GM23338 (cell line): ENCODE data around the gene RNF217. TPM values are rescaled to one million over a fixed set of nuclear protein-coding genes. Genes with fewer than 3 reads are reported as not detected.

ENCODE experiments used
- ATAC-seq: fragments of 200-7000 bp; cut with Tn5 transposase; 3 replicates; pipeline ENCODE4 v1.9.1; 2020
- DNase-seq: peaks from one replicate; pipeline ENCODE4 v3.0.0-alpha.2; 2015; ENCODE audit warnings: low spot score
- H2AFZ ChIP-seq: fragments of 200-600 bp; sonication (generic); 2 replicates; pipeline ENCODE4 v1.8.0; 2016; ENCODE audit warnings: antibody characterized with exemption, mild to moderate bottlenecking, moderate library complexity
- H3F3A ChIP-seq: fragments of 200-600 bp; sonication (generic); replicated peaks from 2 replicates; pipeline ENCODE4 v1.8.0; 2017; ENCODE audit warnings: antibody characterized with exemption, mixed run types, low read depth
- H3K27ac ChIP-seq: fragments of 200-600 bp; sonication (generic); 2 replicates; pipeline ENCODE4 v1.6.1; 2016; ENCODE audit warnings: low read depth
- H3K27me3 ChIP-seq: fragments of 200-600 bp; sonication (generic); 2 replicates; pipeline ENCODE4 v1.8.0; 2016; ENCODE audit warnings: mild to moderate bottlenecking, mixed run types, moderate library complexity; ENCODE audit not compliant: insufficient read depth
- H3K36me3 ChIP-seq: fragments of 200-600 bp; sonication (generic); 2 replicates; pipeline ENCODE4 v1.8.0; 2016; ENCODE audit warnings: mild to moderate bottlenecking; ENCODE audit not compliant: insufficient read depth
- H3K4me1 ChIP-seq: fragments of 200-600 bp; sonication (generic); 2 replicates; pipeline ENCODE4 v1.8.0; 2016; ENCODE audit warnings: mild to moderate bottlenecking, moderate library complexity; ENCODE audit not compliant: insufficient read depth
- H3K4me2 ChIP-seq: fragments of 200-600 bp; sonication (generic); 2 replicates; pipeline ENCODE4 v1.7.1; 2017; ENCODE audit warnings: mixed run types
- H3K4me3 ChIP-seq: fragments of 200-600 bp; sonication (generic); 2 replicates; pipeline ENCODE4 v1.6.1; 2016; ENCODE audit warnings: mixed run types
- H3K79me2 ChIP-seq: fragments of 200-600 bp; sonication (generic); replicated peaks from 2 replicates; pipeline ENCODE4 v1.8.0; 2017; ENCODE audit warnings: mild to moderate bottlenecking; ENCODE audit not compliant: insufficient read depth
- H3K9me2 ChIP-seq: fragments of 200-600 bp; sonication (generic); 2 replicates; pipeline ENCODE4 v1.8.0; 2017; ENCODE audit not compliant: insufficient read depth
- H4K20me1 ChIP-seq: fragments of 200-600 bp; sonication (generic); replicated peaks from 2 replicates; pipeline ENCODE4 v1.8.0; 2017; ENCODE audit warnings: mild to moderate bottlenecking; ENCODE audit not compliant: insufficient read depth
- H3K27ac Mint-ChIP-seq: 2 replicates; pipeline ENCODE4 v1.8.0; 2020; ENCODE audit warnings: inconsistent platforms, mild to moderate bottlenecking, moderate library complexity, mixed read lengths
- H3K27me3 Mint-ChIP-seq: 3 replicates; pipeline ENCODE4 v1.8.0; 2022; ENCODE audit warnings: low read depth, mild to moderate bottlenecking, moderate library complexity, mixed read lengths, inconsistent platforms; ENCODE audit not compliant: insufficient read depth, poor library complexity
- H3K36me3 Mint-ChIP-seq: 3 replicates; pipeline ENCODE4 v1.8.0; 2021; ENCODE audit warnings: low read depth, mild to moderate bottlenecking, inconsistent platforms, moderate library complexity, mixed read lengths
- H3K4me1 Mint-ChIP-seq: 3 replicates; pipeline ENCODE4 v1.8.0; 2020; ENCODE audit warnings: mild to moderate bottlenecking, inconsistent platforms, mixed read lengths
- H3K4me3 Mint-ChIP-seq: 3 replicates; pipeline ENCODE4 v1.8.0; 2021; ENCODE audit warnings: moderate library complexity, mild to moderate bottlenecking, inconsistent platforms, mixed read lengths
- H3K9me3 Mint-ChIP-seq: 3 replicates; pipeline ENCODE4 v1.8.0; 2020; ENCODE audit warnings: moderate library complexity, mild to moderate bottlenecking, inconsistent platforms, mixed read lengths
- CTCF ChIP-seq, 2 experiments: fragments of 200-600 bp in 1 of 2; sonication (generic) in 1 of 2; conservative IDR thresholded peaks; 2 replicates each; pipeline versions ENCODE4 v1.5.1 to v1.6.1; 2016 to 2017; ENCODE audit warnings: antibody characterized with exemption in 2 of 2, low read depth in 2 of 2, mild to moderate bottlenecking in 2 of 2, moderate library complexity in 1 of 2
- ETS1 ChIP-seq: IDR thresholded peaks from 2 replicates; pipeline ENCODE4 v1.6.1; 2016; ENCODE audit warnings: antibody characterized with exemption
- EZH2phosphoT487 ChIP-seq: fragments of 200-600 bp; sonication (generic); IDR thresholded peaks from one replicate; pipeline ENCODE4 v1.8.1; 2018; ENCODE audit warnings: antibody characterized with exemption; ENCODE audit not compliant: unreplicated experiment
- JUNB ChIP-seq: IDR thresholded peaks from one replicate; pipeline ENCODE4 v1.6.1; 2016; ENCODE audit warnings: antibody characterized with exemption; ENCODE audit not compliant: unreplicated experiment
- NANOG ChIP-seq: IDR thresholded peaks from 2 replicates; pipeline ENCODE4 v1.6.1; 2016; ENCODE audit warnings: antibody characterized with exemption, borderline replicate concordance
- POLR2AphosphoS5 ChIP-seq: IDR thresholded peaks from 2 replicates; pipeline ENCODE4 v1.6.1; 2016; ENCODE audit warnings: antibody characterized with exemption, low read depth
- STAT1 ChIP-seq: IDR thresholded peaks from one replicate; pipeline ENCODE4 v1.6.1; 2016; ENCODE audit warnings: antibody characterized with exemption; ENCODE audit not compliant: unreplicated experiment
- ZNF114 ChIP-seq: fragments of 250-450 bp; sonication (Bioruptor Pico); IDR thresholded peaks from 2 replicates; pipeline ENCODE4 v1.5.0; 2020; ENCODE audit warnings: mild to moderate bottlenecking, moderate library complexity
- polyA plus RNA-seq: library from polyadenylated mRNA; unstranded; fragments of >200 nt; fragmentation: Nextera tagmentation; extraction: Ambion mirVana; gene quantifications from 2 replicates; pipeline ENCODE4 v1.2.1, GENCODE V29; 2016
- total RNA-seq: library from RNA; depleted of rRNA; stranded (reverse); fragments of >200 nt; shearing (Covaris generic); gene quantifications from 2 replicates; pipeline ENCODE4 v1.2.3, GENCODE V29; 2014

The RNF217 gene
- total and polyA plus RNA-seq, 2 experiments from 2014 or later: 1.7 to 6.2 TPM

DNA sequence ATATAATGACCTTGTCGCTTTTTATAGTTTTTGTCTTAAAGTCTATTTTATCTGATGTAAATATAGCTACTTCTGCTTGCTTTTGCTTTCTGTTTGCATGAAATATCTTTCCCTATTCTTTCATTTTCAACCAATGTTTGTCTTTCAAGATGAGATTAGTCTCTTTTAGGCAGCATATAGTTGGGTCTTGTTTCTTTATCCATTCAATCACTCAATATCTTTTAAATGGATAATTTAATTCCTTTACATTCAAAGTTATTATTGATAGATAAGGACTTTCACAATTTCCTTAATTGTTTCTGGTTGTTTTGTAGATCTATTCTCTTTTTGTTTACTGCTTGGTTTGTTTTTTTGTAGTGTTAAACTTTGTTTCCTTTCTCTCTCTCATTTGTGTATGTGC, 147.8 kb downstream of the RNF217 start:
- no peaks in the 10 kb centered on the region; the same call in 1 of the 2 replicates for H3K36me3 ChIP-seq
- H3F3A ChIP-seq: no peaks in the 10 kb centered on the region
- Mint-ChIP-seq H3K27me3 (no peaks in the 10 kb centered on the region), H3K4me1 (no peaks in the 10 kb centered on the region; the same call in 1 of the 3 replicates), H3K27ac (no peak overlapping the region), H3K4me3 (no peak overlapping the region), H3K36me3 (peaks cover 22% of the 10 kb centered on the region), H3K9me3 (peaks cover 34% of the 10 kb centered on the region)
- no peaks in the 10 kb centered on the region for H3K9me2 ChIP-seq
- no peak for ATAC-seq
- H3K4me3 ChIP-seq: no peak overlapping the region
- TF ChIP-seq NANOG (no peak), STAT1 (no peak), EZH2phosphoT487 (no peak), JUNB (no peak), POLR2AphosphoS5 (no peak), ZNF114 (no peak), ETS1 (no peak)
- H3K27ac ChIP-seq: no peak overlapping the region
- no peaks in the 10 kb centered on the region for H3K4me1 ChIP-seq
- no peak overlapping the region for H3K4me2 ChIP-seq
- H3K79me2 ChIP-seq: no peaks in the 10 kb centered on the region
- no peaks in the 10 kb centered on the region for H3K27me3 ChIP-seq
- no peak for DNase-seq
- no peak overlapping the region for H2AFZ ChIP-seq
- H4K20me1 ChIP-seq: no peaks in the 10 kb centered on the region

- no peaks in the 10 kb centered on the region for H3K9me2 ChIP-seq
- H3K4me1 Mint-ChIP-seq: no peaks in the 10 kb centered on the region; the same call in 2 of the 3 replicates
- no peak overlapping the region for H3K27ac ChIP-seq
- TF ChIP-seq ETS1: no peak
- H3K36me3 ChIP-seq: no peaks in the 10 kb centered on the region; the same call in 1 of the 2 replicates
- no peak overlapping the region for H3K4me3 Mint-ChIP-seq
- H3K4me3 ChIP-seq: no peak overlapping the region
- H3K9me3 Mint-ChIP-seq: peaks cover 34% of the 10 kb centered on the region
- H3K27me3 ChIP-seq: no peaks in the 10 kb centered on the region
- no peaks in the 10 kb centered on the region for H4K20me1 ChIP-seq
- H3K27ac Mint-ChIP-seq: no peak overlapping the region
- H3K36me3 Mint-ChIP-seq: peaks cover 22% of the 10 kb centered on the region
- no peak overlapping the region for H3K4me2 ChIP-seq
- H2AFZ ChIP-seq: no peak overlapping the region
- no peaks in the 10 kb centered on the region for H3K4me1 ChIP-seq
- no peaks in the 10 kb centered on the region for H3F3A ChIP-seq
- ATAC-seq: no peak
- H3K79me2 ChIP-seq: no peaks in the 10 kb centered on the region
- H3K27me3 Mint-ChIP-seq: no peaks in the 10 kb centered on the region
- no peak for DNase-seq
These were observed 149.2 kb downstream of the RNF217 start for GRCh38 chr6:125111219-125111983.

DNA sequence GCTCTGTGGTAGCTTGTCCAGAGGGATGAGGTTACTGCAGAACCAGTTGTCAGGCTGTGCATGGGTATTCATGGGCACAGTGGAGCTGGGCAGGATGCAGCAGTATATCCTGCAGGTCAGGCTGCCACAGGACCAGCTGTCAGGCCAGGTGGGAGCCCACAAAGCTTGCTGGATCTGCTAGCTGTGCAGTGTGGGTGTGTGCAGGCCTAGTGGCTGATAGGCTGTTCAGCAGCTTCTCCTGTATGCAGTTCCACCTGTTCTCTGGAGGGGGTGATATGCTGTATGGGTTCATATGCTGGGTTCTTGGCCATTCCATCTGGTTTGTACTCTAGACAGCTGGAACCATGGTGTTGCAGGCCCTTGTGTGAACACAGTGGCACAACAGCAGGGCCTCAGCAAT, 150.7 kb downstream of the RNF217 start:
- Mint-ChIP-seq H3K4me3 (no peak overlapping the region), H3K27ac (no peak overlapping the region), H3K4me1 (no peaks in the 10 kb centered on the region; the same call in 2 of the 3 replicates), H3K27me3 (no peaks in the 10 kb centered on the region), H3K9me3 (peaks cover 34% of the 10 kb centered on the region), H3K36me3 (peaks cover 22% of the 10 kb centered on the region)
- Histone ChIP-seq H3K4me2 (no peak overlapping the region), H3K36me3 (no peaks in the 10 kb centered on the region; the same call in 1 of the 2 replicates), H2AFZ (no peak overlapping the region), H4K20me1 (no peaks in the 10 kb centered on the region), H3K4me1 (no peaks in the 10 kb centered on the region), H3K9me2 (no peaks in the 10 kb centered on the region), H3K79me2 (no peaks in the 10 kb centered on the region), H3F3A (no peaks in the 10 kb centered on the region), H3K4me3 (no peak overlapping the region), H3K27ac (no peak overlapping the region), H3K27me3 (no peaks in the 10 kb centered on the region)
- ATAC-seq (no peak), DNase-seq (no peak)
- no peak for TF ChIP-seq ZNF114
- 0 out of 4 replicates have a peak, but pooled peaks have one; percentile 9 to 22 for TF ChIP-seq CTCF (conservative IDR thresholded peaks at IDR 0.05; ENCODE audit: low read depth in 2 of 2)
